ENCODE data around the gene CLBA1. TPM values are rescaled to one million over a fixed set of nuclear protein-coding genes. Genes with fewer than 3 reads are reported as not detected.

CLBA1 gene
- total RNA-seq, 6 experiments from 2014 or later = 1.5 to 3.3 (median 2.5) TPM

GRCh38 chr14:104974665-104975390 lies 10.8 kb upstream of the CLBA1 start:
- H3K36me3 ChIP-seq = no peaks in the 10 kb centered on the region
- intact Hi-C loops (cut with DNase I) = loop anchor here (5.0 kb wide), 1 partner anchor 67 kb away; no protein-coding TSS in a partner anchor
- ATAC-seq (no peak), DNase-seq (peak; percentile 18 to 46 (median 35))
- no peak overlapping the region for H3K27ac ChIP-seq
- no peak overlapping the region for H3K4me3 ChIP-seq
- H3K9me3 ChIP-seq = no peaks in the 10 kb centered on the region
- no peaks in the 10 kb centered on the region for H3K27me3 ChIP-seq
- WGBS (ENCODE audit: insufficient coverage, low coverage, low lambda C conversion rate, missing lambda C conversion rate) = 60% methylated on average over 1 of the region's 14 CpGs
- TF ChIP-seq CTCF (IDR thresholded peaks at IDR 0.05) = no peak
- TF ChIP-seq POLR2A (IDR thresholded peaks at IDR 0.05) = no peak
- H3K4me1 ChIP-seq = peaks cover 0 to 23% (median 1%) of the 10 kb centered on the region in 4 donors

GRCh38 chr14:104975481-104976197 lies 9.9 kb upstream of the CLBA1 start:
- Histone ChIP-seq H3K27ac (no peak overlapping the region), H3K4me1 (peaks cover 0 to 23% (median 1%) of the 10 kb centered on the region in 4 donors), H3K4me3 (no peak overlapping the region), H3K27me3 (no peaks in the 10 kb centered on the region), H3K36me3 (no peaks in the 10 kb centered on the region), H3K9me3 (no peaks in the 10 kb centered on the region)
- TF ChIP-seq POLR2A (IDR thresholded peaks at IDR 0.05) = no peak
- TF ChIP-seq CTCF (IDR thresholded peaks at IDR 0.05) = no peak
- WGBS (ENCODE audit: insufficient coverage, low coverage, low lambda C conversion rate, missing lambda C conversion rate) = 19% methylated on average over 6 of the region's 21 CpGs
- intact Hi-C loops (cut with DNase I) = loop anchor here (5.0 kb wide), 1 partner anchor 67 kb away; no protein-coding TSS in a partner anchor
- DNase-seq = peak in 1 of 3 donors; percentile 40
- ATAC-seq = no peak

GRCh38 chr14:104976198-104977007 lies 9.2 kb upstream of the CLBA1 start:
- 0% methylated on average over 4 of the region's 21 CpGs for WGBS (ENCODE audit: insufficient coverage, low coverage, low lambda C conversion rate, missing lambda C conversion rate)
- TF ChIP-seq CTCF (IDR thresholded peaks at IDR 0.05) (peak; percentile 94 to 98 (median 96)), POLR2A (IDR thresholded peaks at IDR 0.05) (no peak)
- Histone ChIP-seq H3K4me1 (peaks cover 0 to 23% (median 1%) of the 10 kb centered on the region in 4 donors), H3K36me3 (no peaks in the 10 kb centered on the region), H3K27me3 (no peaks in the 10 kb centered on the region), H3K4me3 (no peak overlapping the region), H3K9me3 (no peaks in the 10 kb centered on the region), H3K27ac (no peak overlapping the region)
- peak; percentile 91 to 94 (median 93) for DNase-seq
- intact Hi-C loops (cut with DNase I) = loop anchor here (5.0 kb wide), 1 partner anchor 66 kb away; no protein-coding TSS in a partner anchor
- ATAC-seq = peak; percentile 68 to 86 (median 80)

- H3K4me1 ChIP-seq = peaks cover 0 to 23% (median 1%) of the 10 kb centered on the region in 4 donors
- H3K36me3 ChIP-seq = no peaks in the 10 kb centered on the region
- DNase-seq (no peak), ATAC-seq (no peak)
- no peak overlapping the region for H3K27ac ChIP-seq
- no peaks in the 10 kb centered on the region for H3K9me3 ChIP-seq
- intact Hi-C loops (cut with DNase I) = loop anchor here (5.0 kb wide), 1 partner anchor 65 kb away; no protein-coding TSS in a partner anchor
- H3K4me3 ChIP-seq = peak overlapping the region; percentile 46 to 63 (median 47)
- 83% methylated on average over 1 of the region's 11 CpGs for WGBS (ENCODE audit: insufficient coverage, low coverage, low lambda C conversion rate, missing lambda C conversion rate)
- no peaks in the 10 kb centered on the region for H3K27me3 ChIP-seq
- TF ChIP-seq POLR2A (IDR thresholded peaks at IDR 0.05) (no peak), CTCF (IDR thresholded peaks at IDR 0.05) (no peak)
Measured at GRCh38 chr14:104977008-104977680, 8.4 kb upstream of the CLBA1 start.
